CD8-positive, alpha-beta memory T cell (primary cell): Measurements from ENCODE around the gene NPC1L1. TPM values are rescaled to one million over a fixed set of nuclear protein-coding genes. Genes with fewer than 3 reads are reported as not detected.

Source experiments
- CTCF ChIA-PET: fragments of 350-600 bp; sonication (Branson Sonifier 250); formaldehyde crosslinking; loops from one replicate; lab custom pipeline; 2021; ENCODE audit warnings: antibody characterized with exemption; lab: Charles Lee
- POLR2A ChIA-PET: fragments of 350-600 bp; sonication (Branson Sonifier 250); formaldehyde crosslinking; loops from one replicate; lab custom pipeline; 2021; ENCODE audit warnings: antibody characterized with exemption; lab: Charles Lee
- DNase-seq, 5 donors: peaks; one replicate each; pipeline versions ENCODE4 v3.0.0 to v3.0.0-alpha.2; 2020 to 2022; ENCODE audit warnings: mixed read lengths in 1 of 5
- H3K27ac ChIP-seq: one replicate; pipeline ENCODE4 v1.7.0; 2013; ENCODE audit warnings: low read depth, mild to moderate bottlenecking, low read length, moderate library complexity
- H3K27me3 ChIP-seq: 2 replicates; pipeline ENCODE4 v1.7.0; 2013; ENCODE audit warnings: low read length, mild to moderate bottlenecking; ENCODE audit not compliant: insufficient read depth, poor library complexity, severe bottlenecking
- H3K36me3 ChIP-seq: 2 replicates; pipeline ENCODE4 v1.7.0; 2013; ENCODE audit warnings: mild to moderate bottlenecking, low read length, moderate library complexity; ENCODE audit not compliant: insufficient read depth
- H3K4me1 ChIP-seq: 2 replicates; pipeline ENCODE4 v1.7.0; 2013; ENCODE audit warnings: mild to moderate bottlenecking, low read length, moderate library complexity; ENCODE audit not compliant: insufficient read depth
- H3K4me3 ChIP-seq: 2 replicates; pipeline ENCODE4 v1.7.0; 2013; ENCODE audit warnings: mild to moderate bottlenecking, low read length
- H3K9me3 ChIP-seq: 2 replicates; pipeline ENCODE4 v1.7.0; 2013; ENCODE audit warnings: mild to moderate bottlenecking, low read length
- H3K27ac Mint-ChIP-seq, 8 donors: one replicate each; pipeline ENCODE4 v1.8.0; 2020 to 2021; ENCODE audit warnings: mixed read lengths in 8 of 8, mild to moderate bottlenecking in 6 of 8, inconsistent platforms in 3 of 8, moderate library complexity in 3 of 8
- H3K27me3 Mint-ChIP-seq, 2 donors: one replicate each; pipeline ENCODE4 v1.8.0; 2020 to 2021; ENCODE audit warnings: mixed read lengths in 2 of 2, mild to moderate bottlenecking in 1 of 2, moderate library complexity in 1 of 2
- H3K36me3 Mint-ChIP-seq, 3 donors: one replicate each; pipeline ENCODE4 v1.8.0; 2020 to 2021; ENCODE audit warnings: mixed read lengths in 3 of 3, inconsistent platforms in 1 of 3, mild to moderate bottlenecking in 1 of 3
- H3K4me1 Mint-ChIP-seq, 3 donors: one replicate each; pipeline ENCODE4 v1.8.0; 2020 to 2021; ENCODE audit warnings: mixed read lengths in 3 of 3, inconsistent platforms in 1 of 3, mild to moderate bottlenecking in 1 of 3
- H3K4me3 Mint-ChIP-seq, 7 donors: one replicate each; pipeline ENCODE4 v1.8.0; 2020 to 2021; ENCODE audit warnings: mixed read lengths in 7 of 7, mild to moderate bottlenecking in 6 of 7, moderate library complexity in 4 of 7, inconsistent platforms in 2 of 7
- H3K9me3 Mint-ChIP-seq, 5 donors: one replicate each; pipeline ENCODE4 v1.8.0; 2020 to 2022; ENCODE audit warnings: mixed read lengths in 5 of 5, mild to moderate bottlenecking in 3 of 5, moderate library complexity in 2 of 5, inconsistent platforms in 1 of 5
- polyA plus RNA-seq: library from polyadenylated mRNA; unstranded; fragments of 300-500 nt; fragmentation: Illumina TruSeq; gene quantifications from one replicate; pipeline ENCODE4 v1.2.3, GENCODE V29; 2021
- total RNA-seq, 2 experiments: library from RNA; stranded (reverse); gene quantifications; one replicate each; pipeline ENCODE4 v1.2.3, GENCODE V29; 2021

Gene NPC1L1
- total and polyA plus RNA-seq, 3 experiments from 2014 or later, result not detected

DNA sequence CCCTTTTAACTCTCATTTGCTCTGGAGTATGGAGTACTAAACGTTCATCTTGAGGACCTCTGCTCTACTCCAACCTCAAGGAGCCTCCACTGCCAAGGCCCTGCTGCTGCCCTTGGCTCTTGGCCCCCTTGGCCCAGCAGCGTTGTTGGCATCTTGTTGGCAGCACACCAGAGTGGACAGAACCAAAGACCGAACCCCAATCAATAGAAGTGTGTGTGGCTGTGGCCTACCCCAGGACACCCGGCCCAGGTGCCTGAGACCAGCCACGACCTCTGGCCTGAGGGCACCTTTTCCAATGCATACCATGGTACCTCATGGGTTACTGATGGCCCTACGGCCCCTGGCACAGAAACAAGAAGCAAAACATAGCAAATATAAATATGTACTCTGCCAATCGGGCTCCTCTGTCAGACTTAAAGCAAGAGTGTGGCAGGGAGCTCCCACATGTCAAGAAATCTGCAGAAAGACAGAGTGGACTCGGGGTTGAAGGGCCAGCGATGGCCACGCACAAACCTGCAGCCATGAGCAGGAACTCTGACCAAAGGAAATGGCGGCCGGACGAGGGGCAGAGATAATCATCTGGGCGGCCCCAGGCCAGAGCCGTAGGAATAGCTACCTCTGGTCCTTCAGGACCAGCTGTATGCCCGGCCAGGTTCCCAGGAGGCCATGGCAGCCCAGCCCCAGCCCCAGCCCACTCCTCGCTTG, 2.9 kb downstream of the NPC1L1 start:
- H3K27ac Mint-ChIP-seq, result no peak overlapping the region
- Histone ChIP-seq H3K27ac (no peak overlapping the region), H3K4me3 (no peak overlapping the region), H3K36me3 (no peaks in the 10 kb centered on the region), H3K9me3 (no peaks in the 10 kb centered on the region), H3K4me1 (no peaks in the 10 kb centered on the region), H3K27me3 (no peaks in the 10 kb centered on the region)
- POLR2A ChIA-PET, result no interaction called here
- H3K4me3 Mint-ChIP-seq, result no peak overlapping the region
- H3K27me3 Mint-ChIP-seq, result peaks cover 2 to 3% of the 10 kb centered on the region in 2 donors
- DNase-seq, result no peak
- H3K36me3 Mint-ChIP-seq, result no peaks in the 10 kb centered on the region
- H3K4me1 Mint-ChIP-seq, result no peaks in the 10 kb centered on the region
- CTCF ChIA-PET, result no interaction called here
- no peaks in the 10 kb centered on the region for H3K9me3 Mint-ChIP-seq

DNA sequence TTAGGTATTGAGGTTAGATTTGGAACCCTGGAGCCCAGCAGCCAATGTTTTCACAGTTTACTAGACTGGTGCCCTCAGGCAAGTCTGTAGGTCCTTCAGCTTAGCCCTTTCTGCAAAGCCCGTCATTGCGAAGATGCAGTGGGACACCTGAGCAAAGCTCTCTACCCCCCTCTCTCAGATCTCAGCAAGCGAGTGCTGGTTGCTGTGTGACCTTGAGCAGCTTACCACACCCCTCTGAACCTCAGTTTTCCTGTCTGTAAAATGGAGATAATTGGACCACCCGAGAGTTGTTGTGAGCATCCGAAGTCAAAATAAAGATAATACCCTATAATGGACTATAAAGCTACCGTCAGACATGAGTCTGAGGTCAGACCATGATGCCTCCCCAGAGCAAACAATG, 3.7 kb downstream of the NPC1L1 start:
- ChIA-PET CTCF (interaction anchor here (0.8 kb wide), 1 partner anchor 27 kb away, joined by 3 read pairs; no protein-coding TSS in a partner anchor), POLR2A (no interaction called here)
- Histone ChIP-seq H3K27me3 (no peaks in the 10 kb centered on the region), H3K4me1 (no peaks in the 10 kb centered on the region), H3K9me3 (no peaks in the 10 kb centered on the region), H3K4me3 (no peak overlapping the region), H3K27ac (no peak overlapping the region), H3K36me3 (no peaks in the 10 kb centered on the region)
- no peak for DNase-seq
- Mint-ChIP-seq H3K27me3 (peaks cover 2 to 3% of the 10 kb centered on the region in 2 donors), H3K4me3 (no peak overlapping the region), H3K27ac (peak overlapping the region in 1 of 8 donors; percentile 68), H3K4me1 (no peaks in the 10 kb centered on the region), H3K36me3 (no peaks in the 10 kb centered on the region), H3K9me3 (no peaks in the 10 kb centered on the region)

DNA sequence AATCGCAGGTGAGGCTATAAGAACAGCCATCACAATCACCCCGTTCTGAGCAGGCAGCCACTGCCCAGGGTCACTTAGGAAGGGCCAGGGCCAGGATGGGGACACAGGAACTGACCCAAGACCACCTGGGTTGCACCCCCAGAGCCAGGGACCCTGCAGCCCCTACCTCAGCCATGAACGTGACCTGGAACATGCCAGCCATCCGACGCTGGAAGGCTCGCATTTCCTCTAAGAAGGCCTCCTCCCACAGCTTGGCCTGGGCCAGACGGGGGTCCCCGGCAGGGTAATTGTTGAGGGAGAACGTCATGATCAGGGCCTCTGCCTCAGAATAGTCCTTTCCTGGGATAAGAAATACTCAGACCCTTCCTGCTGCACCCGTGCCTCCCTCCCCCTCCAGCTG, 5.0 kb downstream of the NPC1L1 start:
- no peaks in the 10 kb centered on the region for H3K36me3 Mint-ChIP-seq
- H3K27ac Mint-ChIP-seq, result no peak overlapping the region
- CTCF ChIA-PET, result no interaction called here
- no peak overlapping the region for H3K27ac ChIP-seq
- no peaks in the 10 kb centered on the region for H3K9me3 Mint-ChIP-seq
- H3K4me3 ChIP-seq, result no peak overlapping the region
- DNase-seq, result no peak
- peaks cover 2 to 3% of the 10 kb centered on the region in 2 donors for H3K27me3 Mint-ChIP-seq
- POLR2A ChIA-PET, result no interaction called here
- H3K27me3 ChIP-seq, result no peaks in the 10 kb centered on the region
- H3K4me3 Mint-ChIP-seq, result no peak overlapping the region
- no peaks in the 10 kb centered on the region for H3K4me1 ChIP-seq
- no peaks in the 10 kb centered on the region for H3K36me3 ChIP-seq
- no peaks in the 10 kb centered on the region for H3K9me3 ChIP-seq
- no peaks in the 10 kb centered on the region for H3K4me1 Mint-ChIP-seq

DNA sequence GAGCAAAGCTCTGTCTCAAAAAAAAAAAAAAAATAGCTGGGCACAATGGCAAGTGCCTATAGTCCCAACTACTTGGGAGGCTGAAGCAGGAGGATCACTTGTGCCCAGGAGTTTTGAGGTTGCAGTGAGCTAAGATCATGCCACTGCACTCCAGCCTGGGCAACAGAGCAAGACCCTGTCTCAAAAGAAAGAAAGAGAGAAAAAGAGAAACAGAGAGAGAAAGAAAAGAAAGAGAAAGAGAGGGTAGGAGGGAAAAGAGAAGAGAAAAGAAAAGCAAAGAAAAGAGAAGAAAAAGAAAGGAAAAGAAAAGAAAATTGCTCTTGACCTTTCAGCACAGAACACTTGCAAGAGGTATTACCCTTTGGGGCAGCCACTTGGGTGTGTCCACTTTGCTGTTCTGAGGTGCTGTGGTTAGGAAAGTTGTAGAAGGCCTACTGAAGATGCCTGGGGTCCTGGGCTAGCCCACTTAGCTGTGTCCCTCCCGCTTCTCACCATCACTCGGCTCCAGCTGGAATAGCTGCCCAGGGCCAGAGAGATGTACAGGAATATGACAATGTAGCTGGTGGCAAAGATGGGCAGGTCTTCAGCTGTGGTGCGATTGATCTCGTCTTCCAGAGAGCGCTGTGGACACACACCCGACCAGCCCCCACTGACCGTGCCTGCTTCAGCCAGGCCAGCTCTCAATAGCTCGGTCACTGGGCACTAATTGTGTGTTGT, 5.6 kb downstream of the NPC1L1 start:
- H3K27ac Mint-ChIP-seq, result no peak overlapping the region
- ChIA-PET POLR2A (no interaction called here), CTCF (interaction anchor here (1.1 to 1.5 kb wide), 3 partner anchors 10 to 30 kb away, joined by 4 to 6 read pairs (median 5); no protein-coding TSS in a partner anchor)
- Histone ChIP-seq H3K27ac (no peak overlapping the region), H3K4me3 (no peak overlapping the region), H3K36me3 (no peaks in the 10 kb centered on the region), H3K9me3 (no peaks in the 10 kb centered on the region), H3K27me3 (no peaks in the 10 kb centered on the region), H3K4me1 (no peaks in the 10 kb centered on the region)
- no peak for DNase-seq
- no peaks in the 10 kb centered on the region for H3K9me3 Mint-ChIP-seq
- H3K27me3 Mint-ChIP-seq, result peaks cover 2 to 3% of the 10 kb centered on the region in 2 donors
- H3K4me1 Mint-ChIP-seq, result no peaks in the 10 kb centered on the region
- no peaks in the 10 kb centered on the region for H3K36me3 Mint-ChIP-seq
- H3K4me3 Mint-ChIP-seq, result no peak overlapping the region

DNA sequence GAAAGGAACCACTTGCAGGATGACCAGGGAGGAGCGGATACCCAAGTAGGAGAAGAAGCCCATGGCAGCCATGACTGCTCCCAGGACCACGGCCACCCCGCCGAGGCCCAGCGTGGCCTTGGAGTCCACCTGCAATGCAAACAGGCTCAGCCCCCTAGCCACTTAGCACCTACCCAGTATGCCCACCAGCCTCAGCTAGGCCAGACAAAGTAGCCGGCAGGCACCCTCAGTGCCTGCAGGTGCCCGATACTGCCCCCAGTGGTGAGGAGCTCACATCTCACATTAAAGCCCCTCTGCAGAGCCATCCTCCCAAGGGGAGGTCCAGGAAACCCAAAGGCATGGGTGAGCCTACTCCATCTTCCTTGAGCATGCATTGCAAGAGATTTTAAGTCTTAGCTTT, 6.6 kb downstream of the NPC1L1 start:
- CTCF ChIA-PET, result interaction anchor here (0.8 to 1.5 kb wide), 5 partner anchors 9 to 31 kb away, joined by 3 to 6 read pairs (median 4); no protein-coding TSS in a partner anchor
- no peaks in the 10 kb centered on the region for H3K9me3 ChIP-seq
- no peaks in the 10 kb centered on the region for H3K27me3 ChIP-seq
- H3K36me3 ChIP-seq, result no peaks in the 10 kb centered on the region
- H3K4me3 ChIP-seq, result no peak overlapping the region
- Mint-ChIP-seq H3K9me3 (no peaks in the 10 kb centered on the region), H3K4me3 (no peak overlapping the region), H3K4me1 (no peaks in the 10 kb centered on the region), H3K27me3 (peaks cover 0 to 2% of the 10 kb centered on the region in 2 donors), H3K36me3 (no peaks in the 10 kb centered on the region), H3K27ac (no peak overlapping the region)
- no peak overlapping the region for H3K27ac ChIP-seq
- POLR2A ChIA-PET, result interaction anchor here (1.0 kb wide), 1 partner anchor 26 kb away, joined by 3 read pairs; no protein-coding TSS in a partner anchor
- no peaks in the 10 kb centered on the region for H3K4me1 ChIP-seq
- DNase-seq, result peak; percentile 18 to 57 (median 30)

DNA sequence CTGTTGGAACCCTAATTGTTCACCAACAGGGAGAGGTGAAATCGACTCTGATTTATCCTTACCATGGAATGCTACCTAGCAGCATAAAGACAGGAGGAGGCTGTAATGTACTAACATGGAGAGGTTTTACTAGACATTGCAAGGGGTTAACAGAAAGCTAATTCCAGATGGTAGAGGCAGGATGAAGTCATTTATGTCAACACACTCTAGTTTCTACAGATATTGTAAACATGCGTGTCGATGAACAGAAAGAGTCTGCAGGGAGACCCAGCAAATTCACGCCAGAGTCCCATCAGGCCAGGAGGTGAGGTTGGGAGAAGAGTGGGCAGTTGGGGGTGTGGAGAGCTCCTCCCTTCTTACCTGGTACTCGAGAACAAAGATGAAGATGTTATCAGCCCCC, 7.0 kb downstream of the NPC1L1 start:
- no peaks in the 10 kb centered on the region for H3K36me3 Mint-ChIP-seq

DNA sequence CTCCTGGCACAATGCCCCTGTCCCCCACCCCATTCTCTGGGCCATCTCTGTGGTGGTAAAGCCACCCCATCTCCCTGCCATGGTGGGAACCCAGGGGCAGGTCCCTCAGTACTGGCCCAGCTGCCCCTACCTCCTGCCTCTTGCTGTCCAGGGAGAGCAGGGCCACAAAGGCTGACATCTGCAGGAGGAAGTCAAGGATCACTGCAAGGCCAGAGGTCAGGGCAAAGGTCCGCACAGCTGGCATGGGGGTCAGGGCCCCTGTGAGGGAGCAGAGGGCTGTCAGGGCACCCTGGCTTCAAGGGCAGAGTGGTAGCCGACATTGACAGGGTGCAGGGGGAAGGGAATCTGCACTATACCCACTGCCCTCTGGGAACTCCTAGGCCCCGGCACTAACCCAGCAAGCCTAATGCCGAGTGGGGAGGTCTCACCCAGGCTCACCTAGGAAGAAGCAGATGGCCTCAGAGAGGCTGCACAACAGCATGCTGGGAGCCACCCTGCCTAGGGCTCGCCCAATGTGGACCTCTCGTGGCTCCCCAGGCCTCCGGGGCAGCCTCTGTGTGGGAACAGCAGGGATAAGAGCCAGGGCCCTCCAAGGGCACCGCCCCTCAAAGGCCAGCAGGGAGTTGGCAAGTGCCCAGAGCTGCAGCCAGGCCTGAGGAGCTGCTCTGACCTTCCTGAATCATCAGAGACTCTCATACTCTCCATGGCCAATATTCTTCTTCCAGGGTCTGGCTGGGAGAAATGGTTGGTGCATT, 7.7 kb downstream of the NPC1L1 start:
- Mint-ChIP-seq H3K27me3 (peaks cover 0 to 2% of the 10 kb centered on the region in 2 donors), H3K4me3 (no peak overlapping the region), H3K4me1 (no peaks in the 10 kb centered on the region), H3K36me3 (no peaks in the 10 kb centered on the region), H3K27ac (no peak overlapping the region), H3K9me3 (peaks cover 0 to 2% (median under 1%) of the 10 kb centered on the region in 5 donors)
- no peaks in the 10 kb centered on the region for H3K9me3 ChIP-seq
- no peak overlapping the region for H3K27ac ChIP-seq
- no peak overlapping the region for H3K4me3 ChIP-seq
- no peaks in the 10 kb centered on the region for H3K36me3 ChIP-seq
- H3K27me3 ChIP-seq, result no peaks in the 10 kb centered on the region
- H3K4me1 ChIP-seq, result no peaks in the 10 kb centered on the region
- ChIA-PET POLR2A (no interaction called here), CTCF (interaction anchor here (1.3 to 1.5 kb wide), 3 partner anchors 10 to 32 kb away, joined by 3 to 6 read pairs (median 5); no protein-coding TSS in a partner anchor)
- no peak for DNase-seq

More for the DNA sequence above, 7.0 kb downstream of the NPC1L1 start:
- Mint-ChIP-seq H3K9me3 (peaks cover 0 to under 1% (median 0%) of the 10 kb centered on the region in 5 donors), H3K27me3 (peaks cover 0 to 2% of the 10 kb centered on the region in 2 donors), H3K27ac (no peak overlapping the region), H3K4me3 (no peak overlapping the region), H3K4me1 (no peaks in the 10 kb centered on the region)
- CTCF ChIA-PET, result interaction anchor here (0.8 to 1.5 kb wide), 4 partner anchors 9 to 32 kb away, joined by 3 to 6 read pairs (median 4); no protein-coding TSS in a partner anchor
- no peak overlapping the region for H3K4me3 ChIP-seq
- no peaks in the 10 kb centered on the region for H3K36me3 ChIP-seq
- H3K27ac ChIP-seq, result no peak overlapping the region
- POLR2A ChIA-PET, result interaction anchor here (1.0 kb wide), 1 partner anchor 27 kb away, joined by 3 read pairs; no protein-coding TSS in a partner anchor
- H3K4me1 ChIP-seq, result no peaks in the 10 kb centered on the region
- no peaks in the 10 kb centered on the region for H3K9me3 ChIP-seq
- H3K27me3 ChIP-seq, result no peaks in the 10 kb centered on the region
- DNase-seq, result no peak
